Stimulated activated CD4-positive, alpha-beta T cell treated with anti-CD3 and anti-CD28 coated beads, Interleukin-4, amount 100 ng/mL, for 4 hours (primary cell): Measurements from ENCODE around the gene CNTFR.
A peak's percentile ranks its signal among the peaks of the same experiment; 100 is the strongest.
"Not testable (repeated sequence)": the region's sequence is repeated elsewhere in the genome, so short reads cannot be mapped to it uniquely, and the experiment has no call there.

ENCODE experiments used
- DNase-seq, 2 experiments: peaks; one replicate each; pipeline ENCODE4 v3.0.0-alpha.2; 2020

Gene CNTFR

GRCh38 chr9:34554211-34555001 is 35.1 kb downstream of the CNTFR start:
- DNase-seq, result no peak

DNA sequence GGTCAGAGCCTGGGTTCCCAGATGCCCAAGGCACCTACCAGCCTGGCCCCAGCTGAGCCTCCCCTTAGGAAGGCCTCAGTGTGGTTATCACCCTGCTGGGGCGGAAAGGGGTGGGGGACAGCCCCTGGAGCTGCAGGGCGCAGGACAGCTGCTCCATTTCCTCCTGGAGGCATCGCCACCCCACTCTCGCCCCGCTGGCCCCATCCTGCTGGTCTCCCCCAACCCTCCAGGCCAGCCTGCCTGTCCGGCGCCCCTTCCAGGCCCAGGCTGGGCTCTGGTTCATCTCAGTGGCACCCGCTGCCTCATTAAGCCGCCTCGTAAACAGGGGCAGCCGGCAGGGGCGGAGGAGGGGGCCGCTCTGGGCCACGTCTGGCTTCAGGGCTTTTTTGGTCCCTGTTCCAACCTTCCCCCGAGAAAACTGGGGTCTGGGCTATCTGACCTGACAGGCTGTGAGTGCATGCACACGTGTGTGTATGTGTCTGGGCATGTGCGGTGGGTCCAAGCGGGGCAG is 36.0 kb downstream of the CNTFR start:
- no peak for DNase-seq

- DNase-seq, result no peak
Measured at GRCh38 chr9:34552986-34553385, 36.5 kb downstream of the CNTFR start.

DNA sequence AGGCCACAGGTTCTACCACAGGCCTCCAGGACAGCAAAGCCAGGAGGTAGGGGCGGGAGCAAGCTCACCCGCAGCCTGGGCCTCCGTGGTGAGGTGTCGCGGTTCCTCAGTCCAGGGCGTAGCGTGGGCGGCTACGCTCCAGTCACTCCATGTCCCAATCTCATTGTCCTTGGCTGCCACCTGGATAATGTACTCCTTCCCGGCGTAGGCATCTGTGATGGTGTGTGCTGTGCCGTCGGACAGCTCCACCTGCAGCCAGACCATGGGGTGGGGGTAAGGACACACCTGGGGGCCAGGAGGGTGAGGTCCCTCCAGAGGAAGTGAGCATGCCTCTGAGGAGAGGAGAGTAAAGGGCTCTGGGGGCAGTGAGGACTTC is 36.9 kb downstream of the CNTFR start:
- no peak for DNase-seq

DNA sequence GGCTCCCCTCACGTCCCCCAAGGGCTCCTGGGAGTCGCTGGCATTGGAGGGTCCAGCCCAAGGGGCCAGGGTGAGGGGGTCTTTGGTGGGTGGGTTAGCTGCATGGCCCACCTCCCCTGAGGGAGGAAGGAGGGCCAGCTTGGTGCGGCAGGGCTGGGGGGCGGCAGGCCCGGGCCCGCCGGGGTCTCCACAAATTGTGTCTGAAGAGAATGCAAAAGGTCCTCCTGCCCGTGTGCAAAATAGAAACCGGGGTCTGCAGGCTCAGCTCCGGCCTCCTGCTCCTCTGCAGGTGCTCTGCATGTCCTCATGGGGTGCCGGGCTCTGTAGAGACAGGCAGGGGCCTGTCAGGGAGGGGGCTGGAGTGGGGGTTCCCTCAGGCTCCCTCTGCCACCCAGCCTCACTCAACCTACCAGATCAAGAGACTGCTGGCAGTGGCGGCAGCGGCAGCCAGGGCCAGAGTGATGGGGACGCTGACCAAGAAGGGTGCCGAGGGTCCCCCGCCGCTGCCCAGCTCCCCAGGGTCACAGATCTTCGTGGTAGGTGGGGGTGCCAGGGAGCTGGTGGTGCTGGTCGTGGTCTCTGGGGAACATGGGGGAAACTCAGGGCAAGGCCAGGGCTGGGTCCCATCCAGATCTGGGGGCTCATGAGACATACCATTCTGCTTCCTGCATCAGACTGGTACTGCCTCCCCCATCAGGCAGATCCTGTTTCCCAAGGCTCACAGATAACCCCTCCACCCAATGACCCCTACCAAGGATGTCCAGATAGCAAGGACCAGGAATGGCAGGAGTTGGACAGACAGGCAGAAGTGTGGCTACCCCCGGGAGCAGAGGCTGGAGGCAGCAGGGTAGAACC is 37.5 kb downstream of the CNTFR start:
- DNase-seq, result no peak

GRCh38 chr9:34550681-34551270 is 38.7 kb downstream of the CNTFR start:
- DNase-seq, result no peak

GRCh38 chr9:34550016-34550680 is 39.4 kb downstream of the CNTFR start:
- DNase-seq, result no peak

DNA sequence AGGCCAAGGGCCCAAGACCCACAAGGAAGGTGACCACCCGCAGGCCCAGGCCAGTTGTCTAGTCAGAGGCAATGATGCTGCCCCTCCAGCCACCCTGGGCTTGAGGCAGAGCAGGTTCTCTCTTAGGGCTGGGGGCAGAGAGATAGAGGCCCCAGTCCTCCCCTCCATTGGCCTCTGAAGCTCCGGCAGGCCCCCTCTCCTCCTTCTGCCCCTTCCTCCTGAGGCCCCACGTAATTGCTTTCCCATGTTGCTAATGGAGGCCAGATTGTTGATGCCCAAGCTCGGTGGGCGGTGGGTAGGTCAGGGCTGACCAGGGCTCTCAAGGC is 40.2 kb downstream of the CNTFR start:
- no peak for DNase-seq

- DNase-seq, result peak in 1 of 2 experiments; percentile 34
Measured at GRCh38 chr9:34547960-34548611, 41.4 kb downstream of the CNTFR start.

DNA sequence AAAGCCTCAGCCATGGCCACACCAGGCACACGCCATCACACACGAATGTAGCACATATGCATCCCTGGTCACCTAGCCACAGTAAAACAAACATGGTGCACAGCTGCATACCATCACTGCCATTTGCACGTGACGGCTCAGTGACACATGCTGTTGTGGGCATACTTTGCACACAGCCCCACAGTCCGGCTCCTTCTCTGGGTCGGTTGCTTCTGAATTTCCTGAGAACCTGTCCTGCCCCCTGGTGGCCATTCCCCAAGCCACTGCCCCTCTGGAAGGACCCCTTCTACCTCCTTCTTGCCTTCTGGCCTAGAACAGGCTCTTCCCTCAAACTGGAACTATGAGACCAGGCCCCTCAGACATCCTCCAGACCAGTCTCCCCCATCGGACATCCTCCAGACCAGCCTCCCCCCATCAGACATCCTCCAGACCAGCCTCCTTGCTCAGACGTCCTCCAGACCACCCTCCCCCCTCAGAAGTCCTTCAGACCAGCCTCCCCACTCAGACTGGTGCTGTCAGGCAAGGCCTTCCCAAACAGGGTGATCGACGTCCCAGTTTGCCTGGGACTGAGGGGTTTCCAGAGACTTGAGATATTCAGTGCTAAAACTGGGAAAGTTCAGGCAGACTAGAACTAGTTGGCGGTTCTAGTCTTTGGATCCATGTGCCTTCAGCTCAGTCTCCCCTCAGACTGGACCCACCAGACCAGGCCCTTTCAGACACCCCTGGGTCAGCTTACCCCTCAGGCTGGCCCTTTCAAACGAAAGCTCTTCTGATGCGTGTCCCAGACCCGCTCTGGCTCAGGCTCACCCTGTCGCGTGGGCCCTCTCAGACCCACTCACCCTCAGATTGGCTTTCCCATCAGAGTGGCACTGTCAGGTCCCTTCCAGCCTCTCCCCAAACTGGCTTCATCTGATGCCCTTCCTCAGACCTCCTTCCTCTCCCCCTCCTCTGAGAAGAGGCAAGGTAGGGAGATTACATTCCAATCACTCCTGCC is 42.4 kb downstream of the CNTFR start:
- DNase-seq, result peak; percentile 29 to 38

GRCh38 chr9:34546102-34546833 is 43.3 kb downstream of the CNTFR start:
- no peak for DNase-seq

GRCh38 chr9:34545497-34545896 is 44.0 kb downstream of the CNTFR start:
- no peak for DNase-seq

- no peak for DNase-seq
Measured at GRCh38 chr9:34544035-34544434, 45.5 kb downstream of the CNTFR start.

- no peak for DNase-seq
Measured at GRCh38 chr9:34541540-34541939, 48.0 kb downstream of the CNTFR start.

DNA sequence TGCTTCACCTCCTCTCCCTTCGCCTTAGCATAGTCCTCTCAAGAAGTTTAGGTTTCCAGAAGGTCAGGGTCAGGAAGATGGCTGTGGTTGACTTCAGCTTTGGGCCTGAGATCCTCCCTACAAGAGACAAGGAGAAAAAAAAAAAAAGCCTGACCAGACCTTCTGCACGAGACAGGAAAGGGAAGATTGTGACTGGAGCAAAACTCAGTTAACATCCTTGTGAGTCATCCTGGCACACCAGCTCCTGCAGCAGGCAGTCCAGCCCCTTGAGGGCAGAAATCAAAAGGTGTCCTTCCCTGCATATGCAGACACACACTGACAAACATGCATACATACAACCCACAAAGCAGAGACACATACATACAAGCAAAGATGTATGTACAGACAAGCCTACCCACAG is 48.7 kb downstream of the CNTFR start:
- DNase-seq, result no peak

DNA sequence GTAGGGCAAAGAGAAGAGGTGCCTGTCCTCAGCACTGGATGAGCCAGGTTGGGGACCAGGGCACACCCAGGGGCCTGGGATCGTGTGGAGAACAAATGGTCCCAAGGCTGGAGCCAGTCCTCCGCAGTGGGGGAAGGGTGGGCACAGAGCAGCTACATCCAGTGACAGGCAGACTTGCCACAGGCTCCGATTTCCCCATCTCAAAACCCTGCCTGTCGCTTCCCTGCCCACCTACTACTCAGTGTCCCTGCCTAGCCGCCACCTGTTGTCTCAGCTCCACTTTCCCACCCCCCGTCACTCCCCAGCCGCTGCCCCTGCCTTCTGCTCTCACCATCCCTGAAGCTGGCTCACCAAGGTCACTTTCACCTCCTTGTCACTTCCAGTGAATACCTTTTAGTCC is 52.8 kb downstream of the CNTFR start:
- DNase-seq, result no peak

GRCh38 chr9:34532041-34532440 is 57.5 kb downstream of the CNTFR start:
- DNase-seq, result not testable (repeated sequence)

DNA sequence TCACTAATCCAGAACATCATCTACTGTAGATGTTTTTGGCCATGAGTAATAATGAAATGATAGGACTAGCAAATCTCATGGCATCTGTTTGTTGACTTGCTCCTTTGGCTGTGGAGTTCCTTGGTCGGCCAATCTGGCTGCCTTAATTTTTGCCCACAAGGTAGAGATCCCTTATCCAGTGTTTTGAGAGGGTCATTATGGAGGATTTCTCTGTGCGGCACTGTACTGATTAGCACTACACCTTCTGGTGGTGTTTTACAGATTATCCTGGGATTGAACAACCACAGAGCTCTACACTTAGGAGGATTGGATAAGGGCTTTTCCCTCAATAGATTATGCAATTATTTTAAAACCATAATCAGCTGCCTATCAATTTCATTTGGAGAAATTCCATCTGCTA is 63.5 kb downstream of the CNTFR start:
- DNase-seq, result no peak

- no peak for DNase-seq
Measured at GRCh38 chr9:34524349-34524748, 65.2 kb downstream of the CNTFR start.

DNA sequence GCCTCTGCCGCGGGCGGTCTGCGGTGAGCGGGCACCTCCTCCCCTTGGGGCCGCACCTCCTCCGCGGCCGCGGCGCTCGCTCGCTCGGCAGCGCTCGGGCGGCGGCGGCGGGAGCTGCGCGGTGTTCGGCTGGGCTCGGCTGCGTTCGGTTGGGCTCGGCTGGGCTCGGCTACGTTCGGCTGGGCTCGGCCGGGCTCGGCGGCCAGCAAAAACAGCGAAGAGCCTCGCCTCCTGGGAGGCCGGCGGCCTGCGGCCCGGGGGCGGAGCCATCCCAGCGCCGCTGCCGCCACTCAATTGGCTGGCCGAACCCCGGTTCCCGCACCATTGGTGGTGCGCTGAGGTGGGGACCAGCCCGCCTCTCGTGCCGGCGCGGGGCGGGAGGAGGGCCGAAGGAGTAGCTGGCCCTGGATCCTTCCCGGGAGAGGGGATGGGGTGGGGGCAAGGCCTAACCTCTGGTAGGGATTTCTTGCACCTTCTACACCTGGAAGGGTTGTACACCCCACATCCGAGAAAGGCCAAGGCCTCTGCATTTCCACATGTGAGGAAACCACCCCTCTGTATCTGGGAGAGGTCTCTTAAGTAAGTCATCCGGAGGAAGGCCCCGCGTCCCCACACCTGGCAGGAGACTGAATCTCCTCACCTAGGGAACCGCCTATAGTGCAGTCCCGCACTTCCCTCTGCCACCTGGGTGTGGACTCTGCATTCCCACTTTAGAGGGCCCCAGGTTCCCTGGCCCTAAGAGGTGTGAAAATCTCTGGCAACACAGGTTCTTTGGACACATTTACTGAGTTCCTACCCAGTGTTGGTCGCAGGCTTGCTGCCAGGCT is 66.3 kb downstream of the CNTFR start, which contains the start of gene ENHO:
Gene ENHO (minus strand): TSS at position 20 of the 827 bp plus-strand sequence. CDS start 1,295 bp downstream, outside the sequence.
- DNase-seq, result peak; percentile 84 to 90
